GM19238 (cell line): ENCODE data around the gene USP21.

ENCODE experiments used
- DNase-seq: peaks from one replicate; pipeline ENCODE4 v3.0.0; 2011; ENCODE audit warnings: low spot score; ENCODE audit not compliant: insufficient read length

The USP21 gene

GRCh38 chr1:161215076-161215475 lies 55.8 kb downstream of the USP21 start, which contains the start of gene FCER1G:
TSS of gene FCER1G (plus strand) at chr1:161215295. CDS start at chr1:161215322, 27 bp downstream.
- no peak for DNase-seq
